Caco-2 (cell line): ENCODE data around the gene GEMIN7. TPM values are rescaled to one million over a fixed set of nuclear protein-coding genes. Genes with fewer than 3 reads are reported as not detected.

Experiments used
- BruUV-seq: library from RNA; stranded (reverse); fragments of 400-500 nt; replicated peaks from 2 replicates; lab custom pipeline; 2021; lab: Mats Ljungman, UMichigan
- CTCF ChIA-PET: fragments of 300-600 bp; sonication (Branson Sonifier 250); formaldehyde crosslinking; loops from one replicate; lab custom pipeline; 2022; ENCODE audit warnings: antibody characterized with exemption; lab: Charles Lee
- POLR2A ChIA-PET: fragments of 300-600 bp; sonication (Branson Sonifier 250); formaldehyde crosslinking; loops from one replicate; lab custom pipeline; 2022; ENCODE audit warnings: antibody characterized with exemption; lab: Charles Lee
- DNase-seq, 2 experiments: peaks; one replicate each; pipeline versions ENCODE4 v3.0.0 to v3.0.0-alpha.2; 2020 to 2022
- H3K27me3 ChIP-seq: replicated peaks from 2 replicates; pipeline ENCODE4 v1.6.0; 2011; ENCODE audit warnings: low read length; ENCODE audit not compliant: control insufficient read depth, insufficient read depth
- H3K36me3 ChIP-seq: 2 replicates; pipeline ENCODE4 v1.5.1; 2011; ENCODE audit warnings: low read length; ENCODE audit not compliant: control insufficient read depth, insufficient read depth
- H3K4me1 ChIP-seq: fragments of 250-450 bp; sonication (Bioruptor Pico); 2 replicates; pipeline ENCODE4 v1.5.1; 2020; ENCODE audit warnings: mild to moderate bottlenecking
- H3K4me3 ChIP-seq: 2 replicates; pipeline ENCODE4 v1.5.1; 2011; ENCODE audit warnings: low read depth, mild to moderate bottlenecking, control low read depth, low read length
- H3K9me3 ChIP-seq: fragments of 250-450 bp; sonication (Bioruptor Pico); 2 replicates; pipeline ENCODE4 v1.5.1; 2020; ENCODE audit warnings: mild to moderate bottlenecking, moderate library complexity
- H3K27ac Mint-ChIP-seq: one replicate; pipeline ENCODE4 v1.8.0; 2022; ENCODE audit warnings: mixed read lengths; ENCODE audit not compliant: unreplicated experiment
- H3K27me3 Mint-ChIP-seq: one replicate; pipeline ENCODE4 v1.8.0; 2022; ENCODE audit warnings: mixed read lengths; ENCODE audit not compliant: insufficient read depth, unreplicated experiment
- H3K36me3 Mint-ChIP-seq: one replicate; pipeline ENCODE4 v1.8.0; 2022; ENCODE audit warnings: mild to moderate bottlenecking, mixed read lengths; ENCODE audit not compliant: insufficient read depth, unreplicated experiment
- H3K4me1 Mint-ChIP-seq: one replicate; pipeline ENCODE4 v1.8.0; 2022; ENCODE audit warnings: low read depth, mixed read lengths; ENCODE audit not compliant: unreplicated experiment
- H3K4me3 Mint-ChIP-seq: one replicate; pipeline ENCODE4 v1.8.0; 2022; ENCODE audit warnings: mild to moderate bottlenecking, moderate library complexity, mixed read lengths; ENCODE audit not compliant: unreplicated experiment
- H3K9me3 Mint-ChIP-seq: one replicate; pipeline ENCODE4 v1.8.0; 2022; ENCODE audit warnings: mixed read lengths; ENCODE audit not compliant: unreplicated experiment
- CTCF ChIP-seq, 2 experiments: fragments of 200-600 bp in 1 of 2; IDR thresholded peaks; 1 replicate in 1 of 2; 2 replicates in 1 of 2; pipeline versions ENCODE4 v1.5.1 to v1.8.0; 2011 to 2022; ENCODE audit warnings: antibody characterized with exemption in 1 of 2, control low read depth in 1 of 2, inconsistent platforms in 1 of 2, low read depth in 1 of 2, low read length in 1 of 2, mild to moderate bottlenecking in 1 of 2, moderate library complexity in 1 of 2; ENCODE audit not compliant: insufficient read depth in 1 of 2, severe bottlenecking in 1 of 2, unreplicated experiment in 1 of 2
- intact Hi-C: fragments of 100-400 bp; cut with micrococcal nuclease; formaldehyde crosslinking; loops from one replicate; pipeline ENCODE4 v1.10.0; 2022; ENCODE audit not compliant: unreplicated experiment
- total RNA-seq: library from RNA; stranded (reverse); gene quantifications from 2 replicates; pipeline ENCODE4 v1.2.3, GENCODE V29; 2022

GEMIN7 gene
- total RNA-seq, 1 experiment from 2014 or later: 49.3 TPM

- TF ChIP-seq CTCF (IDR thresholded peaks at IDR 0.05; ENCODE audit: insufficient read depth in 1 of 2, low read depth in 1 of 2, low read length in 1 of 2, severe bottlenecking in 1 of 2, unreplicated experiment in 1 of 2): peak; percentile 90 to 95
- no peak overlapping the region for H3K4me3 Mint-ChIP-seq
- Histone ChIP-seq H3K9me3 (no peaks in the 10 kb centered on the region), H3K4me3 (no peak overlapping the region), H3K27me3 (no peaks in the 10 kb centered on the region), H3K4me1 (no peaks in the 10 kb centered on the region), H3K36me3 (peaks cover 13% of the 10 kb centered on the region)
- peak; percentile 82 to 89 for DNase-seq
- H3K4me1 Mint-ChIP-seq: peaks cover 8% of the 10 kb centered on the region
- intact Hi-C loops: loop anchor here (1.0 to 2.0 kb wide), 4 partner anchors 15 to 104 kb away; partner anchors contain the start of gene CLPTM1
- ChIA-PET POLR2A (interaction anchor here (1.3 kb wide), 1 partner anchor 32 kb away, joined by 5 read pairs; no protein-coding TSS in a partner anchor), CTCF (interaction anchor here (0.5 to 1.9 kb wide), 24 partner anchors 8 to 336 kb away, joined by 3 to 26 read pairs (median 3); partner anchors contain the start of genes BLOC1S3, CLASRP and TRAPPC6A)
- H3K27ac Mint-ChIP-seq: no peak overlapping the region
- BruUV-seq: no TSS peak
- H3K27me3 Mint-ChIP-seq: no peaks in the 10 kb centered on the region
- peaks cover 82% of the 10 kb centered on the region for H3K36me3 Mint-ChIP-seq
- H3K9me3 Mint-ChIP-seq: no peaks in the 10 kb centered on the region
Measured at GRCh38 chr19:45059258-45059965, 19.6 kb upstream of the GEMIN7 start.

DNA sequence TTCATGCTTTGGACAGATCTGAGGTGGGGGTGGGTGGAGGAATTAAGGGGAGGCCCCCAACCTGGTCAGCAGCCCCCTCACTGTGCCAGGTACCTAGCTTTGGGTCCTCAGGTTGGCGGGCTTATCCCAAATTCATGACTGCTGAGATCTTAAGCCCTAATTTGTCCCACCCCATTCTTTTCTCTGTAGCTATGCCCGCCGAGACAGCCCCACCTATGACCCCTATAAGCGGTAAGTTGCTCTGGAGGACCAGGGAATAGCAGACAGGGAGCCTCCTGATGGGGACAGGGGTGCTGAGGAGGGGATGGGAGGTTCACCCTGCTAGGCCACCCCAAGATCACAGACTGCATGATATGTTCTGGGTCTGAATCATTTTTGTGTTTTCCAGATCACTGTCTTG is 17.1 kb upstream of the GEMIN7 start:
- Mint-ChIP-seq H3K27ac (no peak overlapping the region), H3K36me3 (peaks cover 82% of the 10 kb centered on the region)

More for the DNA sequence above, 17.1 kb upstream of the GEMIN7 start:
- DNase-seq: no peak
- Histone ChIP-seq H3K4me3 (no peak overlapping the region), H3K4me1 (no peaks in the 10 kb centered on the region), H3K27me3 (no peaks in the 10 kb centered on the region), H3K36me3 (peaks cover 11% of the 10 kb centered on the region), H3K9me3 (no peaks in the 10 kb centered on the region)
- ChIA-PET POLR2A (no interaction called here), CTCF (no interaction called here)
- Mint-ChIP-seq H3K4me1 (peaks cover 8% of the 10 kb centered on the region), H3K27me3 (no peaks in the 10 kb centered on the region), H3K4me3 (no peak overlapping the region), H3K9me3 (no peaks in the 10 kb centered on the region)
- intact Hi-C loops: no loop called here
- TF ChIP-seq CTCF (IDR thresholded peaks at IDR 0.05; ENCODE audit: insufficient read depth in 1 of 2, low read depth in 1 of 2, low read length in 1 of 2, severe bottlenecking in 1 of 2, unreplicated experiment in 1 of 2): no peak
- no TSS peak for BruUV-seq
